ENCODE results near the gene PNPLA8. TPM values are rescaled to one million over a fixed set of nuclear protein-coding genes. Genes with fewer than 3 reads are reported as not detected.
A peak's percentile ranks its signal among the peaks of the same experiment; 100 is the strongest.

PNPLA8 gene
- total and polyA plus RNA-seq, 2 of the 4 experiments (the other 2 are of a cell fraction): 7.0 to 14.5 TPM

DNA sequence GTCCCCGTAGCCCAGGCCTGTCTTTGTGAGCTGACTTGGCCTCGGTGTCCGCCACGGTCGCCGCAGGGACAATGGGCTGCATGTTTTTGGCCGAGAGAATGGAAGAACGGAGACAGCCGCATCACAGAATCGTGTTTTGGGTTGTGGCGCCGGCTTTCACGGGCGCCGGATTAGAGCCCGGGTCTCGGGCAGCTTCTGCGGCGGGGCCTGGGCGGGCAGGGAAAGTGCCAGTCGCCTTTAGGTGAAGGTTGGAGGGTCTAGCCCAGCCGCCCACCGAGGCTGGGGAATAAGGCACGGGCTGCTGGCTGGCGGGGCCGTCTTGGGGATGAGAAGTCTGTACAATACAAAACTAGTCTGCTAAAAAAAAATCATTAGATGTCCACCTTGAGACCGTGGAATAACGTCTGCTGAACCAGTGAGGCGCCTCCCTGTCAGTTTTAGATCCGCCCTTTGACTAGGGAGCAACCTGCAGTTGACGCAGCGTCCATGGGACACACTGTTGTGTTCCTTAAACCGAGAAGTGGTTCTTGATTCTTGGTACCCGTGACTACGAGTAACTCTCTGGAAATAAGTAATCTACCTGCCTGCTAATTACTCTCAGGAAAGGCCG, 44.3 kb upstream of the PNPLA8 start:
- no peaks in the 10 kb centered on the region for H4K20me1 ChIP-seq (ENCODE audit: insufficient read depth, low read length)
- peak overlapping the region; percentile 7 for H2BK5ac ChIP-seq (ENCODE audit: low read depth, low read length, poor library complexity, severe bottlenecking)
- H3K56ac ChIP-seq (ENCODE audit: extremely low read depth, insufficient read depth, low read length): no peak overlapping the region
- DNase-seq (peak; percentile 40), ATAC-seq (ENCODE audit: low read depth) (peak; percentile 4)
- H3K27me3 ChIP-seq (ENCODE audit: control insufficient read depth, insufficient read depth, low read length): no peaks in the 10 kb centered on the region
- dilution Hi-C loops (cut with HindIII; ENCODE audit: low sequenced_read_pairs, unreplicated experiment) (no loop called here), intact Hi-C loops (cut with micrococcal nuclease) (no loop called here), in situ Hi-C loops (cut with MboI; ENCODE audit: low sequenced_read_pairs) (loop anchor here (5.0 kb wide), 1 partner anchor 43 kb away; the partner anchor contains the start of gene PNPLA8)
- H2BK120ac ChIP-seq (ENCODE audit: low read depth, low read length): no peak overlapping the region
- H3K23ac ChIP-seq (ENCODE audit: low read depth, low read length): peak overlapping the region; percentile 91
- BruUV-seq (replicated peaks): no TSS peak
- TF ChIP-seq BHLHE40 (IDR thresholded peaks at IDR 0.05; ENCODE audit: low read depth, low read length) (no peak), MAFK (IDR thresholded peaks at IDR 0.05; ENCODE audit: low read depth, low read length) (no peak), MXI1 (IDR thresholded peaks at IDR 0.05; ENCODE audit: borderline replicate concordance, low read depth, low read length) (no peak), ELK1 (IDR thresholded peaks at IDR 0.05; ENCODE audit: borderline replicate concordance, low read depth, low read length) (no peak), MAZ (IDR thresholded peaks at IDR 0.05; ENCODE audit: borderline replicate concordance, low read depth, low read length) (no peak), RFX5 (IDR thresholded peaks at IDR 0.05; ENCODE audit: low read depth, low read length) (no peak), POLR2A (IDR thresholded peaks at IDR 0.05; ENCODE audit: low read depth, low read length) (no peak), CHD1 (IDR thresholded peaks at IDR 0.05; ENCODE audit: low read depth, low read length) (no peak), CEBPB (IDR thresholded peaks at IDR 0.05; ENCODE audit: low read depth, low read length) (no peak), NFE2L2 (IDR thresholded peaks at IDR 0.05; ENCODE audit: low read depth, low read length) (no peak), RAD21 (IDR thresholded peaks at IDR 0.05; ENCODE audit: low read length) (no peak)
- H2AFZ ChIP-seq (replicated peaks; ENCODE audit: low read length, poor library complexity): peak overlapping the region; percentile 96
- H3K18ac ChIP-seq (ENCODE audit: low read depth, low read length): no peak overlapping the region; the same call in 1 of the 2 replicates
- peak overlapping the region; percentile 72; the same call in 1 of the 2 replicates for H3K14ac ChIP-seq (replicated peaks; ENCODE audit: low read depth, low read length)
- H3K9me3 ChIP-seq (ENCODE audit: control insufficient read depth, insufficient read depth, low read length): no peaks in the 10 kb centered on the region
- H2BK20ac ChIP-seq (ENCODE audit: low read depth, low read length): no peak overlapping the region
- H2AK9ac ChIP-seq (replicated peaks; ENCODE audit: low read depth, low read length, poor library complexity): peak overlapping the region; percentile 94
- WGBS, 2 experiments (ENCODE audit: extremely low coverage in 2 of 2, insufficient read length in 1 of 2): 0% methylated on average over 8 of the region's 36 CpGs; no CpG with 5 or more reads in 1 of the 2 experiments
- H2AK5ac ChIP-seq (ENCODE audit: low read depth, low read length): no peak overlapping the region
- peak overlapping the region; percentile 60 for H3K9ac ChIP-seq (ENCODE audit: low read depth, low read length)
- peak overlapping the region; percentile 66 for H3K4me3 ChIP-seq (ENCODE audit: insufficient read depth, low read depth, low read length)
- H3K79me1 ChIP-seq (ENCODE audit: low read depth in 1 of 2, low read length in 2 of 2): peaks cover 11 to 22% of the 10 kb centered on the region in 2 experiments; a peak in 3 of 4 replicates
- H4K8ac ChIP-seq (ENCODE audit: low read depth in 2 of 2, low read length in 2 of 2): peak overlapping the region in 1 of 2 experiments; percentile 39; a peak in 1 of 4 replicates
- POLR2A ChIA-PET (ENCODE audit: unreplicated experiment): no interaction called here
- CTCF ChIA-PET: no interaction called here
- peak overlapping the region; percentile 55 for H3K27ac ChIP-seq (ENCODE audit: insufficient read depth, low read length)
- H2BK15ac ChIP-seq (ENCODE audit: low read depth, low read length): no peak overlapping the region
- no peaks in the 10 kb centered on the region for H3K9me1 ChIP-seq (ENCODE audit: insufficient read depth, low read length)
- no peak overlapping the region for H4K91ac ChIP-seq (ENCODE audit: insufficient read depth, low read depth, low read length)
- H3K4me1 ChIP-seq (ENCODE audit: control insufficient read depth, insufficient read depth, low read length): 0 out of 2 replicates have a peak, but pooled peaks cover 1% of the 10 kb centered on the region
- peak overlapping the region; percentile 58 for H3K4me2 ChIP-seq (ENCODE audit: low read depth, low read length)
- H4K5ac ChIP-seq (ENCODE audit: low read depth, low read length): no peak overlapping the region
- peaks cover 3% of the 10 kb centered on the region for H3K36me3 ChIP-seq (ENCODE audit: control insufficient read depth, insufficient read depth, low read length)
- peak overlapping the region; percentile 42 for H3K4ac ChIP-seq (ENCODE audit: low read depth, low read length)

All from IMR-90 (cell line).